Measurements from ENCODE around the gene TMEM123. TPM values are rescaled to one million over a fixed set of nuclear protein-coding genes. Genes with fewer than 3 reads are reported as not detected.

The TMEM123 gene
- total and polyA plus RNA-seq, 2 donors (not counting 1 experiment from before 2014, with no cell fraction given), result 36.7 to 422 TPM

DNA sequence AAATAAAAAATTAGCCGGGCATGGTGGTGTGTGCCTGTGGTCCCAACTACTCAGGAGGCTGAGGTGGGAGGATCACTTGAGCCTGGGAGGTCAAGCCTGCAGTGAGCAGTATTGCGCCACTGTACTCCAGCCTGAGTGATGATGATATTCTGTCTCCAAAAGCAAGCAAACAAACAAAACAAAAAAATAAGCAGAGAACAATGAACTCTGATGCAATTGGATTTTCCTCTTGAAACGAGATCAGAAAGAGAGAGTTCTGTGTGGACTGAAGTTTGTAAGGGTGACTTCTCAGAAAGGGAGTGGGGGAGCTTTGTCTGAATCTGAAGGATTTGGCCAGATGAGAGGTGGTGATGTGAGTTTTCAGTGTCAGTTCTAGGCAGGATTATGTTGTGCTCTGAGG lies 6.0 kb upstream of the TMEM123 start:
- H3K27me3 ChIP-seq (replicated peaks in 1 of 4; ENCODE audit: control extremely low read depth in 1 of 4, control insufficient read depth in 3 of 4, insufficient read depth in 4 of 4, low read length in 3 of 4), result no peaks in the 10 kb centered on the region
- TF ChIP-seq, protein P1, sequence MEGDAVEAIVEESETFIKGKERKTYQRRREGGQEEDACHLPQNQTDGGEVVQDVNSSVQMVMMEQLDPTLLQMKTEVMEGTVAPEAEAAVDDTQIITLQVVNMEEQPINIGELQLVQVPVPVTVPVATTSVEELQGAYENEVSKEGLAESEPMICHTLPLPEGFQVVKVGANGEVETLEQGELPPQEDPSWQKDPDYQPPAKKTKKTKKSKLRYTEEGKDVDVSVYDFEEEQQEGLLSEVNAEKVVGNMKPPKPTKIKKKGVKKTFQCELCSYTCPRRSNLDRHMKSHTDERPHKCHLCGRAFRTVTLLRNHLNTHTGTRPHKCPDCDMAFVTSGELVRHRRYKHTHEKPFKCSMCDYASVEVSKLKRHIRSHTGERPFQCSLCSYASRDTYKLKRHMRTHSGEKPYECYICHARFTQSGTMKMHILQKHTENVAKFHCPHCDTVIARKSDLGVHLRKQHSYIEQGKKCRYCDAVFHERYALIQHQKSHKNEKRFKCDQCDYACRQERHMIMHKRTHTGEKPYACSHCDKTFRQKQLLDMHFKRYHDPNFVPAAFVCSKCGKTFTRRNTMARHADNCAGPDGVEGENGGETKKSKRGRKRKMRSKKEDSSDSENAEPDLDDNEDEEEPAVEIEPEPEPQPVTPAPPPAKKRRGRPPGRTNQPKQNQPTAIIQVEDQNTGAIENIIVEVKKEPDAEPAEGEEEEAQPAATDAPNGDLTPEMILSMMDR (IDR thresholded peaks at IDR 0.05), result no peak
- no peak for TF ChIP-seq EZH2 (IDR thresholded peaks at IDR 0.05; ENCODE audit: borderline replicate concordance, insufficient read depth, low read depth, low read length, poor library complexity, severe bottlenecking)
- H4K20me1 ChIP-seq (ENCODE audit: control insufficient read depth, insufficient read depth, low read length, poor library complexity, severe bottlenecking), result no peaks in the 10 kb centered on the region
- no peak overlapping the region for H3K9ac ChIP-seq (ENCODE audit: low read length)
- H3K4me1 ChIP-seq (ENCODE audit: control insufficient read depth in 2 of 2, insufficient read depth in 2 of 2, low read length in 2 of 2), result peaks cover 6 to 12% of the 10 kb centered on the region in 2 donors
- intact Hi-C loops (cut with micrococcal nuclease), result loop anchor here (10.0 kb wide), 1 partner anchor 544 kb away; the partner anchor contains the start of genes ANGPTL5 and CEP126
- Mint-ChIP-seq H3K27me3 (peaks cover 3% of the 10 kb centered on the region), H3K4me3 (no peak overlapping the region), H3K27ac (no peak overlapping the region), H3K4me1 (peaks cover 22% of the 10 kb centered on the region), H3K9me3 (ENCODE audit: insufficient read depth) (no peaks in the 10 kb centered on the region)
- H3K4me3 ChIP-seq (ENCODE audit: control extremely low read depth in 1 of 5, extremely low read depth in 1 of 5, insufficient read depth in 1 of 5, low read depth in 2 of 5, low read length in 4 of 5), result no peak overlapping the region
- no peak for ATAC-seq (ENCODE audit: low read depth)
- H2AFZ ChIP-seq (ENCODE audit: insufficient read depth, low read depth, low read length, poor library complexity, severe bottlenecking), result no peak overlapping the region
- ChIA-PET CTCF (interaction anchor here (0.6 kb wide), 1 partner anchor 176 kb away, joined by 3 read pairs; no protein-coding TSS in a partner anchor), POLR2A (no interaction called here)
- no peaks in the 10 kb centered on the region for H3K36me3 ChIP-seq (replicated peaks in 1 of 2; ENCODE audit: control extremely low read depth in 1 of 2, control insufficient read depth in 1 of 2, extremely low read depth in 1 of 2, insufficient read depth in 2 of 2, low read length in 1 of 2)
- no peak for DNase-seq
- H3K4me2 ChIP-seq (replicated peaks; ENCODE audit: low read depth, low read length, poor library complexity, severe bottlenecking), result no peak overlapping the region
- H3K9me3 ChIP-seq (ENCODE audit: control extremely low read depth in 1 of 3, control insufficient read depth in 2 of 3, insufficient read depth in 1 of 3, low read length in 2 of 3), result no peaks in the 10 kb centered on the region
- H3K27ac ChIP-seq (ENCODE audit: low read length in 2 of 2), result no peak overlapping the region
- WGBS (ENCODE audit: insufficient coverage), result 100% methylated on average over 1 of the region's 3 CpGs
- H3K79me2 ChIP-seq (ENCODE audit: control insufficient read depth, insufficient read depth, low read length), result no peaks in the 10 kb centered on the region

DNA sequence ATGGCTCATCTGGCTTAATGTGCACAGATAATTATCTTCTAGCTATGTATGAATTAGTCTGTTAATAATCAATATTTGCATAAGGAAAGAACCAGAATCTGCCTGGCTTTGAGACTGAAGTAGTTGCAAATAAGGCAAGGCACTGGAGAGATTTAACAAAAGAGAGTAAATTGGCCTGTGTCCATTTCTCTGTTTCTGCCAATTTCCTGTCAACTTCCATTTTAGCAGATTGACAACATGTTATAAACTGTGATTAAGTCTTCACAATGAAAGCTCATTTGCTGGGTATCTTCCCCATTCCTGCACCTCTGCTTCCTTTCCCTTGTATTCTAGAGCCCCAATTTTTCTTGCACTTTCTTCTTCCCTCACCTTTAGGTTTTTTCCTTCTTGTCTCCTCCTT lies 5.3 kb upstream of the TMEM123 start:
- Histone ChIP-seq H3K36me3 (replicated peaks in 1 of 2; ENCODE audit: control extremely low read depth in 1 of 2, control insufficient read depth in 1 of 2, extremely low read depth in 1 of 2, insufficient read depth in 2 of 2, low read length in 1 of 2) (no peaks in the 10 kb centered on the region), H3K27ac (ENCODE audit: low read length in 2 of 2) (no peak overlapping the region), H4K20me1 (ENCODE audit: control insufficient read depth, insufficient read depth, low read length, poor library complexity, severe bottlenecking) (no peaks in the 10 kb centered on the region), H3K27me3 (replicated peaks in 1 of 4; ENCODE audit: control extremely low read depth in 1 of 4, control insufficient read depth in 3 of 4, insufficient read depth in 4 of 4, low read length in 3 of 4) (no peaks in the 10 kb centered on the region), H3K4me2 (replicated peaks; ENCODE audit: low read depth, low read length, poor library complexity, severe bottlenecking) (no peak overlapping the region), H2AFZ (ENCODE audit: insufficient read depth, low read depth, low read length, poor library complexity, severe bottlenecking) (no peak overlapping the region), H3K9ac (ENCODE audit: low read length) (no peak overlapping the region), H3K9me3 (ENCODE audit: control extremely low read depth in 1 of 3, control insufficient read depth in 2 of 3, insufficient read depth in 1 of 3, low read length in 2 of 3) (no peaks in the 10 kb centered on the region), H3K4me3 (ENCODE audit: control extremely low read depth in 1 of 5, extremely low read depth in 1 of 5, insufficient read depth in 1 of 5, low read depth in 2 of 5, low read length in 4 of 5) (no peak overlapping the region), H3K4me1 (ENCODE audit: control insufficient read depth in 2 of 2, insufficient read depth in 2 of 2, low read length in 2 of 2) (peaks cover 11 to 19% of the 10 kb centered on the region in 2 donors), H3K79me2 (ENCODE audit: control insufficient read depth, insufficient read depth, low read length) (no peaks in the 10 kb centered on the region)
- CTCF ChIA-PET, result interaction anchor here (1.0 to 1.2 kb wide), 2 partner anchors 8 to 20 kb away, joined by 3 read pairs; no protein-coding TSS in a partner anchor
- no peak for DNase-seq
- intact Hi-C loops (cut with micrococcal nuclease), result loop anchor here (10.0 kb wide), 1 partner anchor 543 kb away; the partner anchor contains the start of genes ANGPTL5 and CEP126
- ATAC-seq (ENCODE audit: low read depth), result no peak
- no peak overlapping the region for H3K4me3 Mint-ChIP-seq
- H3K27ac Mint-ChIP-seq, result no peak overlapping the region
- POLR2A ChIA-PET, result no interaction called here
- H3K4me1 Mint-ChIP-seq, result peaks cover 28% of the 10 kb centered on the region
- H3K9me3 Mint-ChIP-seq (ENCODE audit: insufficient read depth), result no peaks in the 10 kb centered on the region
- H3K27me3 Mint-ChIP-seq, result peaks cover 3% of the 10 kb centered on the region
- no peak for TF ChIP-seq EZH2 (IDR thresholded peaks at IDR 0.05; ENCODE audit: borderline replicate concordance, insufficient read depth, low read depth, low read length, poor library complexity, severe bottlenecking)
- TF ChIP-seq, protein P1 (IDR thresholded peaks at IDR 0.05), result no peak

Measured in B cell (primary cell).